Panc1 (cell line): ENCODE results near the gene ANKRD60. TPM values are rescaled to one million over a fixed set of nuclear protein-coding genes. Genes with fewer than 3 reads are reported as not detected.

Experiments
- ATAC-seq: fragments of 200-7000 bp; cut with Tn5 transposase; 2 replicates; pipeline ENCODE4 v1.9.1; 2020; ENCODE audit warnings: mild to moderate bottlenecking, moderate library complexity
- BruUV-seq: library from RNA; stranded (reverse); fragments of 400-500 nt; replicated peaks from 2 replicates; lab custom pipeline; 2021; lab: Mats Ljungman, UMichigan
- CTCF ChIA-PET: fragments of 300-600 bp; sonication (Branson Sonifier 250); formaldehyde crosslinking; loops from one replicate; lab custom pipeline; 2022; ENCODE audit warnings: antibody characterized with exemption; lab: Charles Lee
- POLR2A ChIA-PET: fragments of 300-600 bp; sonication (Branson Sonifier 250); formaldehyde crosslinking; loops from one replicate; lab custom pipeline; 2022; ENCODE audit warnings: antibody characterized with exemption; lab: Charles Lee
- DNase-seq: peaks from one replicate; pipeline ENCODE4 v3.0.0-alpha.2; 2010; ENCODE audit warnings: low read depth, low spot score
- H3K27ac ChIP-seq: 2 replicates; pipeline ENCODE4 v1.5.1; 2011; ENCODE audit warnings: mild to moderate bottlenecking, low read length, inconsistent platforms
- H3K27me3 ChIP-seq: fragments of 200-500 bp; sonication (Bioruptor generic); 2 replicates; pipeline ENCODE4 v1.6.0; 2014; ENCODE audit warnings: low read length, inconsistent platforms; ENCODE audit not compliant: control insufficient read depth, insufficient read depth
- H3K36me3 ChIP-seq: fragments of 200-500 bp; sonication (Bioruptor generic); 2 replicates; pipeline ENCODE4 v1.5.1; 2014; ENCODE audit warnings: inconsistent platforms, mild to moderate bottlenecking, low read length, moderate library complexity; ENCODE audit not compliant: control insufficient read depth, insufficient read depth
- H3K4me1 ChIP-seq: 2 replicates; pipeline ENCODE4 v1.5.1; 2011; ENCODE audit warnings: inconsistent platforms, mild to moderate bottlenecking, low read length, moderate library complexity; ENCODE audit not compliant: control insufficient read depth, insufficient read depth
- H3K4me3 ChIP-seq, 2 experiments: 2 replicates each; pipeline ENCODE4 v1.5.1; 2011 to 2012; ENCODE audit warnings: low read depth in 2 of 2, low read length in 2 of 2, mild to moderate bottlenecking in 2 of 2, inconsistent platforms in 1 of 2, moderate library complexity in 1 of 2
- H3K9me3 ChIP-seq: fragments of 200-500 bp; sonication (Bioruptor generic); 2 replicates; pipeline ENCODE4 v1.5.1; 2014; ENCODE audit warnings: low read depth, mild to moderate bottlenecking, inconsistent platforms, low read length, moderate library complexity; ENCODE audit not compliant: control insufficient read depth, insufficient read depth
- POLR2AphosphoS5 ChIP-seq: IDR thresholded peaks from 2 replicates; pipeline ENCODE4 v1.6.1; 2012; ENCODE audit warnings: mild to moderate bottlenecking, low read depth, low read length, moderate library complexity
- REST ChIP-seq, 2 experiments: IDR thresholded peaks; 2 replicates each; pipeline ENCODE4 v1.6.1; 2011 to 2012; ENCODE audit warnings: low read depth in 2 of 2, control low read depth in 1 of 2, low read length in 1 of 2, mild to moderate bottlenecking in 1 of 2, moderate library complexity in 1 of 2; ENCODE audit not compliant: insufficient read depth in 1 of 2
- SIN3A ChIP-seq: IDR thresholded peaks from 2 replicates; pipeline ENCODE4 v1.6.1; 2012; ENCODE audit warnings: low read depth, mild to moderate bottlenecking, low read length, moderate library complexity, borderline replicate concordance; ENCODE audit not compliant: insufficient read depth
- TCF7L2 ChIP-seq: IDR thresholded peaks from 2 replicates; pipeline ENCODE4 v1.6.1; 2011; ENCODE audit warnings: mild to moderate bottlenecking, low read depth, low read length, inconsistent platforms
- in situ Hi-C: cut with HindIII; loops from 2 replicates; pipeline ENCODE4 v1.10.0; 2016; ENCODE audit warnings: low sequenced_read_pairs, low pct_unique_long_range_greater_than_20kb
- intact Hi-C: fragments of 100-400 bp; cut with micrococcal nuclease; formaldehyde crosslinking; loops from one replicate; pipeline ENCODE4 v1.10.0; 2022; ENCODE audit not compliant: unreplicated experiment
- total RNA-seq: library from RNA; stranded (reverse); gene quantifications from one replicate; pipeline ENCODE4 v1.2.1, GENCODE V29; 2021; ENCODE audit not compliant: unreplicated experiment
- TF ChIP-seq, protein P1 (sequence below): fragments of 450-650 bp; IDR thresholded peaks from 2 replicates; pipeline ENCODE4 v1.5.1; 2017; ENCODE audit warnings: mild to moderate bottlenecking

The ANKRD60 gene
- total RNA-seq, 1 experiment from 2014 or later: not detected

DNA sequence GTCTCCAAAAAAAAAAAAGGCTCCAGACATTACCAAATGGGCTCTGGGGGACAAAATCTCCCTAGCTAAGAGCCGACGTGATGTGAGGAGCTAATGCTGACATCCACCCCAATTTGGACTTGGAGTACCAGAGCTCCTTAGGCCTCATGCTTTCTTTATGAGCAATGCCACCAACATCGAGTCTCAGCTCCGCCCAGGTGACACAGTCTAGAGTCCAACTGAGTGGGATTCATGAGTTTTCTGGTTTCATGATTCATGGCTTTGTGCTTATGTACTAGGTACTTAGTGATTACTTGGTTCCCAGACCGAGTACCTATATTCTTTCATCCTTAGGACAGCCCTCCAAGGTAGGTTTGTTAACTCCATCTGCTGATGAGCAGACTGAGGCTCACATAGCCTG is 4.4 kb downstream of the ANKRD60 start:
- TF ChIP-seq REST (IDR thresholded peaks at IDR 0.05; ENCODE audit: insufficient read depth in 1 of 2, low read depth in 2 of 2, low read length in 1 of 2) (no peak), SIN3A (no peak), POLR2AphosphoS5 (no peak), TCF7L2 (no peak)
- TF ChIP-seq, protein P1, sequence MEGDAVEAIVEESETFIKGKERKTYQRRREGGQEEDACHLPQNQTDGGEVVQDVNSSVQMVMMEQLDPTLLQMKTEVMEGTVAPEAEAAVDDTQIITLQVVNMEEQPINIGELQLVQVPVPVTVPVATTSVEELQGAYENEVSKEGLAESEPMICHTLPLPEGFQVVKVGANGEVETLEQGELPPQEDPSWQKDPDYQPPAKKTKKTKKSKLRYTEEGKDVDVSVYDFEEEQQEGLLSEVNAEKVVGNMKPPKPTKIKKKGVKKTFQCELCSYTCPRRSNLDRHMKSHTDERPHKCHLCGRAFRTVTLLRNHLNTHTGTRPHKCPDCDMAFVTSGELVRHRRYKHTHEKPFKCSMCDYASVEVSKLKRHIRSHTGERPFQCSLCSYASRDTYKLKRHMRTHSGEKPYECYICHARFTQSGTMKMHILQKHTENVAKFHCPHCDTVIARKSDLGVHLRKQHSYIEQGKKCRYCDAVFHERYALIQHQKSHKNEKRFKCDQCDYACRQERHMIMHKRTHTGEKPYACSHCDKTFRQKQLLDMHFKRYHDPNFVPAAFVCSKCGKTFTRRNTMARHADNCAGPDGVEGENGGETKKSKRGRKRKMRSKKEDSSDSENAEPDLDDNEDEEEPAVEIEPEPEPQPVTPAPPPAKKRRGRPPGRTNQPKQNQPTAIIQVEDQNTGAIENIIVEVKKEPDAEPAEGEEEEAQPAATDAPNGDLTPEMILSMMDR: no peak
- no TSS peak for BruUV-seq
- ChIA-PET CTCF (interaction anchor here (0.6 to 0.7 kb wide), 2 partner anchors 33 to 427 kb away, joined by 3 to 8 read pairs; no protein-coding TSS in a partner anchor), POLR2A (no interaction called here)
- ATAC-seq (no peak), DNase-seq (no peak)
- Histone ChIP-seq H3K4me1 (no peaks in the 10 kb centered on the region), H3K27me3 (peaks cover 3% of the 10 kb centered on the region; the same call in 1 of the 2 replicates), H3K36me3 (no peaks in the 10 kb centered on the region), H3K9me3 (no peaks in the 10 kb centered on the region), H3K4me3 (no peak overlapping the region), H3K27ac (no peak overlapping the region)
- intact Hi-C loops (no loop called here), in situ Hi-C loops (no loop called here)

DNA sequence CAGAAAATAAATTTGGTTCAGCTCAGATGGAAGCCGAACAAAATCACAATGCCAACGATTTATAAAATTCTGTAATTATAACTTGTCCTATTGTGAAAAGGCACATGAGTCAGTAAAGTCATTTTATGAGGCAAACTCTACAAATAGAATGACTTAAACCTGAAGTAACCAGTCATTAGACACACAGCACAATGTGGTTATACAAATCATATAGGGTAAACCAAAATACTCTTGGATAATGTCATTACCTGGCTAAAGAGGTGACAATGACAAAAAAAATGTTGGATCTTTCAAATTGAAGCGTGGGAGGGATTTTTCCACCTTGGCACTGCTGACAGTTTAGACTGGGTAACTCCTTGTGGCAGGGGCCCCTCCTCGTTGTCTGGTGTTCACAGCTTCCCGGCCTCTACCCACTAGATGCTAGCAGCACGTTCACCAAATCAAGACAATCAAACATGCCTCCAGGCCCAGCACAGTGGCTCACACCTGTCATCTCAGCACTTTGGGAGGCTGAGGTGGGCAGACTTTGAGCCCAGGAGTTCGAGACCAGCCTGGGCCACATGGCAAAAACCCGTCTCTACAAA is 5.0 kb downstream of the ANKRD60 start:
- H3K9me3 ChIP-seq: no peaks in the 10 kb centered on the region
- ATAC-seq (no peak), DNase-seq (no peak)
- H3K36me3 ChIP-seq: no peaks in the 10 kb centered on the region
- intact Hi-C loops (no loop called here), in situ Hi-C loops (no loop called here)
- no TSS peak for BruUV-seq
- POLR2A ChIA-PET: no interaction called here
- H3K27me3 ChIP-seq: peaks cover 3% of the 10 kb centered on the region; the same call in 1 of the 2 replicates
- no peak overlapping the region for H3K27ac ChIP-seq
- no peaks in the 10 kb centered on the region for H3K4me1 ChIP-seq
- no peak overlapping the region for H3K4me3 ChIP-seq
- CTCF ChIA-PET: interaction anchor here (0.7 kb wide), 1 partner anchor 32 kb away, joined by 8 read pairs; no protein-coding TSS in a partner anchor
- TF ChIP-seq POLR2AphosphoS5: no peak
- no peak for TF ChIP-seq SIN3A
- no peak for TF ChIP-seq TCF7L2
- TF ChIP-seq, protein P1: no peak
- no peak for TF ChIP-seq REST (IDR thresholded peaks at IDR 0.05; ENCODE audit: insufficient read depth in 1 of 2, low read depth in 2 of 2, low read length in 1 of 2)
